HG03558 (cell line): ENCODE data around the gene RIMBP2.

Experiments
- ATAC-seq: cut with Tn5 transposase; IDR thresholded peaks from one replicate; pipeline ENCODE4 v1.9.1; 2021; ENCODE audit warnings: moderate number of reproducible peaks; ENCODE audit not compliant: unreplicated experiment; ENCODE audit errors: extremely low read depth

The RIMBP2 gene

GRCh38 chr12:130497991-130498390 lies 218.1 kb downstream of the RIMBP2 start:
- ATAC-seq = no peak

GRCh38 chr12:130497321-130497720 lies 218.8 kb downstream of the RIMBP2 start:
- no peak for ATAC-seq

- no peak for ATAC-seq
Observed at GRCh38 chr12:130496516-130497120, 219.5 kb downstream of the RIMBP2 start.

- ATAC-seq = no peak
Observed at GRCh38 chr12:130495156-130495555, 220.9 kb downstream of the RIMBP2 start.

GRCh38 chr12:130494736-130495135 lies 221.4 kb downstream of the RIMBP2 start:
- no peak for ATAC-seq

- no peak for ATAC-seq
Observed at GRCh38 chr12:130493951-130494350, 222.1 kb downstream of the RIMBP2 start.

- no peak for ATAC-seq
Observed at GRCh38 chr12:130491421-130492357, 224.4 kb downstream of the RIMBP2 start.

GRCh38 chr12:130490674-130491073 lies 225.4 kb downstream of the RIMBP2 start:
- ATAC-seq = no peak

GRCh38 chr12:130489293-130489692 lies 226.8 kb downstream of the RIMBP2 start:
- ATAC-seq = no peak

- ATAC-seq = no peak
Observed at GRCh38 chr12:130488358-130488710, 227.8 kb downstream of the RIMBP2 start.

- no peak for ATAC-seq
Observed at GRCh38 chr12:130487636-130488357, 228.3 kb downstream of the RIMBP2 start.

- ATAC-seq = no peak
Observed at GRCh38 chr12:130486891-130487416, 229.1 kb downstream of the RIMBP2 start.

- ATAC-seq = no peak
Observed at GRCh38 chr12:130486146-130486435, 230.0 kb downstream of the RIMBP2 start.

- ATAC-seq = no peak
Observed at GRCh38 chr12:130485291-130486145, 230.6 kb downstream of the RIMBP2 start.

GRCh38 chr12:130484221-130484620 lies 231.9 kb downstream of the RIMBP2 start:
- ATAC-seq = no peak

- no peak for ATAC-seq
Observed at GRCh38 chr12:130483616-130484180, 232.4 kb downstream of the RIMBP2 start.

- no peak for ATAC-seq
Observed at GRCh38 chr12:130482448-130482847, 233.7 kb downstream of the RIMBP2 start.

- no peak for ATAC-seq
Observed at GRCh38 chr12:130481392-130481879, 234.7 kb downstream of the RIMBP2 start.

GRCh38 chr12:130480887-130481286 lies 235.2 kb downstream of the RIMBP2 start:
- ATAC-seq = no peak

- ATAC-seq = no peak
Observed at GRCh38 chr12:130480231-130480630, 235.9 kb downstream of the RIMBP2 start.
